AG09309 (cell line): ENCODE results near the gene CLDN20.
"Not testable (repeated sequence)": the region's sequence is repeated elsewhere in the genome, so short reads cannot be mapped to it uniquely, and the experiment has no call there.

Experiments
- DNase-seq: peaks from one replicate; pipeline ENCODE4 v3.0.0-alpha.2; 2010; ENCODE audit warnings: low read depth
- H3K4me3 ChIP-seq: 2 replicates; pipeline ENCODE4 v1.5.1; 2011; ENCODE audit warnings: mild to moderate bottlenecking, low read depth, low read length, moderate library complexity; ENCODE audit not compliant: control insufficient read depth
- TF ChIP-seq, protein P1 (sequence below): IDR thresholded peaks from 2 replicates; pipeline ENCODE4 v1.5.1; 2011; ENCODE audit warnings: mild to moderate bottlenecking, low read depth, low read length, inconsistent platforms; ENCODE audit not compliant: insufficient read depth, control insufficient read depth; ENCODE audit errors: missing control alignments

Gene CLDN20

DNA sequence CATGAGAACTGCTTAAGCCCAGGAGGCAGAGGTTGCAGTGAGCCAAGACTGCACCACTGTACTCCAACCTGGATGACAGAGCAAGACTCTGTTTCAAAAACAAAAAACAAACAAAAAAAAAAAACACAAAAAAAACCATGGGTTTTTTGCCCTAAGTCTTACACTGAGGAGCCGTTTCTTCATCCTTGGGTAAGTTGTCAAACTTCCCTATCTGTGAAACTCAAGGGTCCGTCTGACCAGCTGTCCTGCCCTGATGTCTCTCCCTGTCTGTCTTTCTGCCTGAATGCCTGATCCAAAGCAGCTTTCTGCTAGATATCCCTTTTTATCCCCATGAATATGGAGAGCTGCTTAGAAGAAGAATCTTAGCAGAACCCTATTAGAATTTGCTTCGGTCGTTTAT is 41.3 kb upstream of the CLDN20 start:
- no peak overlapping the region for H3K4me3 ChIP-seq
- TF ChIP-seq, protein P1, sequence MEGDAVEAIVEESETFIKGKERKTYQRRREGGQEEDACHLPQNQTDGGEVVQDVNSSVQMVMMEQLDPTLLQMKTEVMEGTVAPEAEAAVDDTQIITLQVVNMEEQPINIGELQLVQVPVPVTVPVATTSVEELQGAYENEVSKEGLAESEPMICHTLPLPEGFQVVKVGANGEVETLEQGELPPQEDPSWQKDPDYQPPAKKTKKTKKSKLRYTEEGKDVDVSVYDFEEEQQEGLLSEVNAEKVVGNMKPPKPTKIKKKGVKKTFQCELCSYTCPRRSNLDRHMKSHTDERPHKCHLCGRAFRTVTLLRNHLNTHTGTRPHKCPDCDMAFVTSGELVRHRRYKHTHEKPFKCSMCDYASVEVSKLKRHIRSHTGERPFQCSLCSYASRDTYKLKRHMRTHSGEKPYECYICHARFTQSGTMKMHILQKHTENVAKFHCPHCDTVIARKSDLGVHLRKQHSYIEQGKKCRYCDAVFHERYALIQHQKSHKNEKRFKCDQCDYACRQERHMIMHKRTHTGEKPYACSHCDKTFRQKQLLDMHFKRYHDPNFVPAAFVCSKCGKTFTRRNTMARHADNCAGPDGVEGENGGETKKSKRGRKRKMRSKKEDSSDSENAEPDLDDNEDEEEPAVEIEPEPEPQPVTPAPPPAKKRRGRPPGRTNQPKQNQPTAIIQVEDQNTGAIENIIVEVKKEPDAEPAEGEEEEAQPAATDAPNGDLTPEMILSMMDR = no peak
- no peak for DNase-seq

DNA sequence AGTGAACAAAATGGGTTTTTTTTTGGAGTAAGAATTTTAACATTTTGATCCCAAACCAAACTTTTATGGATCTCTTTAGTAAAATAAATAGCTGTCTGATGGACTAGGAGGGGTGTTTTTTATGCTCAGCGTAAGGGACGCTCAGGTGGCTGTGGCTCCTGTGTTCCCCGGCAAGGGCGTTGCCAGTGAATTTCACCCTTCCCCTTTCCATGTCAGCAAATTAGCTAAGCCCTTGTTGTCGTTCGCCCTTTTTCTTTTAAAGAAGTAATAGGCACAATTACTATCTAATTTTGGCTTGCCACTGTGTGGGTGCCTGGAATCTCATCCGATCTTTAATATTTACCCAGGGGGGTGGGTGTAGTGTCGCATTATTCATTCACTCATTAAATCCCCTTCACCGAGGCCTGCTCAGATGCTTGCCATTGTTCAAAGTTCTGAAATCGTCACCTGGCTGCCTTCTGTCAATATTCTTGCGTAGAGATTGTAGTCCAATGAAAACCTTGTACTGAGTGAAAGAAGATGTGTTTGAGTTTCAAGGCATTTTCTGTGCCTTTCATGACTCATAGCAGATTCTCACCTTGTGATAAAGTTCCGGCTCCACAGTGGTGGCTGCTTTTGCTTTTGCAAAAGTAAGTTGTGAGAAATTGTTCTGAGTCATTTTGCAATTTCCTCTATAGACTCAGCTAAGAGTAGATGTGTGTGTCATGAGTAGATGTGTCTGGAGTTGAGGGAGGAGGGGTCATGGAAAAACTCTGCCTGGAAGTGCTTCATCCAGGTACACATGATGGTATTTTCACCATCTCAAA is 40.0 kb upstream of the CLDN20 start:
- peak; percentile 61 for DNase-seq
- TF ChIP-seq, protein P1 = no peak
- no peak overlapping the region for H3K4me3 ChIP-seq

GRCh38 chr6:155224618-155225017 is 39.2 kb upstream of the CLDN20 start:
- TF ChIP-seq, protein P1 = no peak
- DNase-seq = no peak
- no peak overlapping the region for H3K4me3 ChIP-seq

DNA sequence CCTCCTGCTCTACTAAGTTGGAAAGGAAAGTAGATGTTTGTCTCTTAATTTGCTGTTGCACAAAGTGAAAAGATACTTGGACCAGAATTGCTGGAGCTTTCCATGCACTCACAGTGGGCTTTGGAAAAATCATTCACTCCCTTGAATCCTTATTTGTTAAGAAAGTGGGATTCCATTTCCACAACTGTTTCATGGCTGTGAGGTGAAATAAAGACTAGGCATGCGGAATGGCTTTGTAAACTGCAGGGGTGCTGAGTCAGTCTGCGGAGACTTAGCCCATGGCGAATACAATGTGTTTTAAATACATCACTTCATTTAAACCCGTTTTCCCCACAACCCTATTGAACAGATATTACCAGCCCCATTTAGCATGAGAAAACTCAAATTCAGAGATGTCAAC is 36.8 kb upstream of the CLDN20 start:
- DNase-seq = no peak
- no peak overlapping the region for H3K4me3 ChIP-seq
- TF ChIP-seq, protein P1 = no peak

DNA sequence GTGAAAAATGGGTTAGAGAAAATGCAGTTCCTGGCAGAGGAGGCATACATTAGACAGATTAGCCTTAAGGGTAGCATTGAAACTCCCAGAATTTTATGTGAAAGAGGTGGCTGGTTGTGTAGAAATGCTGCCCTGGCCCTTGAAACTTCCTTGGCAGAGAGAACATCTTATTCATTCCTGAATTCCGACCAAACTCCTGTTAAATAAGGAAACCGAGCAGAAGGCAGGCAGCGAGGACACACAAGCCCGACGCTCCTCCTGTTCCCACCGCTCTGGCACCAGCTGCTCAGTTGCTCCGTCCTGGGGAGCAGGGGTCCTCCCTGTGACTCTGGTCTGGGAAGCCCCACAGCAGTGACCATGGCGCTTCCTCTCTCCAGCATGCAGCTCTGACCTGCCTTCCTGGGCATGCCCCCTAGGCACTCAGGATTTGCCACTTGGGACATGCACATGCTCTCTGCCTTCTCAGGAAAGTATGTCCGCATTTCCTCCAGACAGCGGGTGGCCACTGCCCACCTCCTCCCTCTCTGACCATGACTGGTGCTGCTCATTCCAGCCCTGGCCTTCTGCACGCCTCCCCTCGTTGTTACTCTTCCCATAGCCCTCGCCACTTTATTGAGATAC is 35.2 kb upstream of the CLDN20 start:
- no peak overlapping the region for H3K4me3 ChIP-seq
- TF ChIP-seq, protein P1 = no peak
- peak; percentile 23 for DNase-seq

DNA sequence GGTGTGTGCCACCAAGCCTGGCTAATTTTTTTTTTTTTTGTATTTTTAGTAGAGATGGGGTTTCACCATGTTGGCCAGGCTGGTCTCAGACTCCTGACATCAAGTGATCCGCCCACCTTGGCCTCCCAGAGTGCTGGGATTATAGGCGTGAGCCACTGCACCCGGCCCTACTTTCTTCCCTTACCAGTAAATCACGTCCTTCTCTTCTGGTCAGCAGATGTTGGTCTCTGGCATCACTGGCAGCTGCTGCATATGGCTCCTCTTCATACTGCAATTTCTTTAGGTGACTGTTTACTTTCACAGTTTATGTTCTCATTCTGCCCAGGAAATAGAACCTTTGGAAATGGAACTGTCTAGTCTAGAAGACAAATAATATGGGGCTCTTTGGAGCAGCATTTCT is 32.8 kb upstream of the CLDN20 start:
- not testable (repeated sequence) for DNase-seq, H3K4me3 ChIP-seq

DNA sequence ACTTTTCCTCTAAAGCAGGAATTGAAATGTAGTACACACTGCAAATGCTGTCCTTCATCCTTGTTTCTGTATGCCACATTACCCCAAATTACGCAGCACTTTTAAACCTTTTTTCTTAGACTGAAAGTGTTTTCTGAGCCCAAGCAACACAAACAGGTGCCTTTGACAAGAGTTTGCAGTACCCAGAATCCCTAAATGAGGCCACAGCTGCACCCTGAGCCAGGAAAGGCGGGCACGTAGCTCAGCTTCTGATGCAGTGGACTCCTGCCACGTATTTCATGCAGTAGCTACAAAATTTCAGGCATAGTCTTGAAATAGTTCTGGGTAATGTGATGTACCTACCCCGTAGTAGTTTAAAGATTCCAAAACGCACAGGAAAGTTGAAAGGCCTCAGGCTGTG is 31.0 kb upstream of the CLDN20 start:
- no peak overlapping the region for H3K4me3 ChIP-seq
- no peak for DNase-seq
- TF ChIP-seq, protein P1 = no peak
